OCI-LY1 (cell line): Measurements from ENCODE around the gene C3orf80.

Experiments used
- EZH2 ChIP-seq: fragments of 200-600 bp; sonication (generic), shearing (Covaris generic); IDR thresholded peaks from 2 replicates; pipeline ENCODE4 v1.8.0; 2017; ENCODE audit warnings: borderline replicate concordance, mixed run types, mild to moderate bottlenecking, antibody characterized with exemption, low read length, moderate library complexity, mixed read lengths
- TF ChIP-seq, protein P1 (sequence below): fragments of 200-600 bp; sonication (generic), shearing (Covaris generic); IDR thresholded peaks from 2 replicates; pipeline ENCODE4 v1.5.1; 2017; ENCODE audit warnings: mild to moderate bottlenecking, antibody characterized with exemption, low read length, moderate library complexity, mixed read lengths

- TF ChIP-seq, protein P1, sequence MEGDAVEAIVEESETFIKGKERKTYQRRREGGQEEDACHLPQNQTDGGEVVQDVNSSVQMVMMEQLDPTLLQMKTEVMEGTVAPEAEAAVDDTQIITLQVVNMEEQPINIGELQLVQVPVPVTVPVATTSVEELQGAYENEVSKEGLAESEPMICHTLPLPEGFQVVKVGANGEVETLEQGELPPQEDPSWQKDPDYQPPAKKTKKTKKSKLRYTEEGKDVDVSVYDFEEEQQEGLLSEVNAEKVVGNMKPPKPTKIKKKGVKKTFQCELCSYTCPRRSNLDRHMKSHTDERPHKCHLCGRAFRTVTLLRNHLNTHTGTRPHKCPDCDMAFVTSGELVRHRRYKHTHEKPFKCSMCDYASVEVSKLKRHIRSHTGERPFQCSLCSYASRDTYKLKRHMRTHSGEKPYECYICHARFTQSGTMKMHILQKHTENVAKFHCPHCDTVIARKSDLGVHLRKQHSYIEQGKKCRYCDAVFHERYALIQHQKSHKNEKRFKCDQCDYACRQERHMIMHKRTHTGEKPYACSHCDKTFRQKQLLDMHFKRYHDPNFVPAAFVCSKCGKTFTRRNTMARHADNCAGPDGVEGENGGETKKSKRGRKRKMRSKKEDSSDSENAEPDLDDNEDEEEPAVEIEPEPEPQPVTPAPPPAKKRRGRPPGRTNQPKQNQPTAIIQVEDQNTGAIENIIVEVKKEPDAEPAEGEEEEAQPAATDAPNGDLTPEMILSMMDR, result no peak
- no peak for TF ChIP-seq EZH2
Measured at GRCh38 chr3:160218136-160218535, 7.1 kb upstream of the C3orf80 start.
